ENCODE measurements around the gene ZNF267.
"Not testable (repeated sequence)": the region's sequence is repeated elsewhere in the genome, so short reads cannot be mapped to it uniquely, and the experiment has no call there.

Gene ZNF267

GRCh38 chr16:31879937-31880321, 6.3 kb downstream of the ZNF267 start:
- DNase-seq: no peak

GRCh38 chr16:31880322-31880979, 6.8 kb downstream of the ZNF267 start:
- peak; percentile 53 for DNase-seq

- no peak for DNase-seq
Observed at GRCh38 chr16:31886227-31886626, 12.6 kb downstream of the ZNF267 start.

- no peak for DNase-seq
Observed at GRCh38 chr16:31888735-31889134, 15.1 kb downstream of the ZNF267 start.

GRCh38 chr16:31892111-31892510, 18.5 kb downstream of the ZNF267 start:
- not testable (repeated sequence) for DNase-seq

- no peak for DNase-seq
Observed at GRCh38 chr16:31893824-31894223, 20.2 kb downstream of the ZNF267 start.

GRCh38 chr16:31897283-31897682, 23.7 kb downstream of the ZNF267 start:
- DNase-seq: no peak

GRCh38 chr16:31899505-31899904, 25.9 kb downstream of the ZNF267 start:
- DNase-seq: no peak

- not testable (repeated sequence) for DNase-seq
Observed at GRCh38 chr16:31904571-31904970, 31.0 kb downstream of the ZNF267 start.

GRCh38 chr16:31913668-31914067, 40.1 kb downstream of the ZNF267 start:
- DNase-seq: no peak

- DNase-seq: no peak
Observed at GRCh38 chr16:31916056-31916488, 42.5 kb downstream of the ZNF267 start.

- no peak for DNase-seq
Observed at GRCh38 chr16:31920373-31920772, 46.8 kb downstream of the ZNF267 start.

GRCh38 chr16:31951806-31952205, 78.2 kb downstream of the ZNF267 start:
- DNase-seq: not testable (repeated sequence)

GRCh38 chr16:31952206-31952605, 78.6 kb downstream of the ZNF267 start:
- DNase-seq: not testable (repeated sequence)

GRCh38 chr16:31956221-31956620, 82.6 kb downstream of the ZNF267 start:
- peak; percentile 21 for DNase-seq

- DNase-seq: not testable (repeated sequence)
Observed at GRCh38 chr16:31960186-31960910, 86.7 kb downstream of the ZNF267 start.

All from CD4-positive, alpha-beta T cell treated with Interleukin-6 for 4 hours (primary cell).